HEK293T (cell line): Measurements from ENCODE around the gene BFSP1.

Experiments used
- CTCF ChIA-PET: fragments of 350-600 bp; formaldehyde crosslinking; extraction: SDS; loops from one replicate; lab custom pipeline; 2021; ENCODE audit warnings: antibody characterized with exemption, inconsistent platforms; lab: Yijun Ruan, JAX
- POLR2A ChIA-PET: fragments of 350-600 bp; formaldehyde crosslinking; extraction: SDS; loops from one replicate; lab custom pipeline; 2020; ENCODE audit warnings: antibody characterized with exemption, inconsistent platforms; lab: Yijun Ruan, JAX
- DNase-seq: peaks from one replicate; pipeline ENCODE4 v3.0.0; 2012; ENCODE audit warnings: mixed read lengths; ENCODE audit errors: extremely low spot score
- ARNT ChIP-seq: fragments of 450-650 bp; IDR thresholded peaks from 2 replicates; pipeline ENCODE4 v1.6.1; 2017; ENCODE audit warnings: mild to moderate bottlenecking
- BHLHE40 ChIP-seq: fragments of 450-650 bp; IDR thresholded peaks from 2 replicates; pipeline ENCODE4 v1.6.1; 2016; ENCODE audit warnings: mild to moderate bottlenecking, moderate library complexity, borderline replicate concordance
- CTBP1 ChIP-seq: fragments of 450-650 bp; IDR thresholded peaks from 2 replicates; pipeline ENCODE4 v1.6.1; 2016; ENCODE audit warnings: borderline replicate concordance
- ELF4 ChIP-seq: fragments of 450-650 bp; IDR thresholded peaks from 2 replicates; pipeline ENCODE4 v1.6.1; 2017; ENCODE audit warnings: antibody characterized with exemption
- FOXA1 ChIP-seq: fragments of 450-650 bp; IDR thresholded peaks from 2 replicates; pipeline ENCODE4 v1.6.1; 2016; ENCODE audit warnings: mild to moderate bottlenecking
- FOXK2 ChIP-seq: fragments of 450-650 bp; IDR thresholded peaks from 2 replicates; pipeline ENCODE4 v1.6.1; 2016; ENCODE audit warnings: mild to moderate bottlenecking
- FOXM1 ChIP-seq: fragments of 450-650 bp; IDR thresholded peaks from 2 replicates; pipeline ENCODE4 v1.6.1; 2017; ENCODE audit warnings: mild to moderate bottlenecking, borderline replicate concordance
- HDGF ChIP-seq: fragments of 450-650 bp; IDR thresholded peaks from 2 replicates; pipeline ENCODE4 v1.6.1; 2017; ENCODE audit warnings: antibody characterized with exemption, borderline replicate concordance
- L3MBTL2 ChIP-seq: fragments of 450-650 bp; conservative IDR thresholded peaks from 2 replicates; pipeline ENCODE4 v1.6.1; 2016; ENCODE audit warnings: mild to moderate bottlenecking
- LEF1 ChIP-seq: fragments of 450-650 bp; IDR thresholded peaks from 2 replicates; pipeline ENCODE4 v1.6.1; 2017; ENCODE audit warnings: mild to moderate bottlenecking, borderline replicate concordance
- NFRKB ChIP-seq: fragments of 450-650 bp; IDR thresholded peaks from 2 replicates; pipeline ENCODE4 v1.6.1; 2016; ENCODE audit warnings: mild to moderate bottlenecking, moderate library complexity
- PKNOX1 ChIP-seq: fragments of 450-650 bp; IDR thresholded peaks from 2 replicates; pipeline ENCODE4 v1.6.1; 2016
- SP1 ChIP-seq: fragments of 450-650 bp; IDR thresholded peaks from 2 replicates; pipeline ENCODE4 v1.6.1; 2017
- SUZ12 ChIP-seq: fragments of 450-650 bp; IDR thresholded peaks from 2 replicates; pipeline ENCODE4 v1.6.1; 2016; ENCODE audit warnings: mild to moderate bottlenecking
- TARDBP ChIP-seq: fragments of 450-650 bp; IDR thresholded peaks from 2 replicates; pipeline ENCODE4 v1.6.1; 2016
- ZNF384 ChIP-seq: fragments of 450-650 bp; IDR thresholded peaks from 2 replicates; pipeline ENCODE4 v1.6.1; 2016

BFSP1 gene

GRCh38 chr20:17456279-17456678 is 74.9 kb downstream of the BFSP1 start:
- TF ChIP-seq SUZ12 (no peak), FOXA1 (no peak), PKNOX1 (no peak), ZNF384 (no peak), ARNT (no peak), FOXK2 (no peak), NFRKB (no peak), FOXM1 (no peak), BHLHE40 (no peak)
- ChIA-PET POLR2A (no interaction called here), CTCF (no interaction called here)
- DNase-seq, result no peak

- TF ChIP-seq PKNOX1 (no peak), LEF1 (no peak), FOXM1 (no peak), ELF4 (no peak), ZNF384 (no peak), CTBP1 (no peak)
- POLR2A ChIA-PET, result no interaction called here
- CTCF ChIA-PET, result no interaction called here
- DNase-seq, result no peak
Observed at GRCh38 chr20:17453592-17453991, 77.6 kb downstream of the BFSP1 start.

- CTCF ChIA-PET, result no interaction called here
- POLR2A ChIA-PET, result no interaction called here
- no peak for DNase-seq
- TF ChIP-seq L3MBTL2 (no peak), SUZ12 (no peak), TARDBP (no peak), NFRKB (no peak), FOXA1 (no peak), FOXK2 (no peak), FOXM1 (no peak), ZNF384 (no peak), ELF4 (no peak), BHLHE40 (no peak), LEF1 (no peak), SP1 (no peak), HDGF (no peak), ARNT (no peak)
Observed at GRCh38 chr20:17452441-17452840, 78.7 kb downstream of the BFSP1 start.

GRCh38 chr20:17449031-17449430 is 82.1 kb downstream of the BFSP1 start:
- no peak for TF ChIP-seq FOXK2
- TF ChIP-seq FOXM1, result no peak
- no peak for TF ChIP-seq L3MBTL2
- no peak for TF ChIP-seq HDGF
- TF ChIP-seq CTBP1, result no peak
- TF ChIP-seq NFRKB, result no peak
- TF ChIP-seq ARNT, result no peak
- no peak for TF ChIP-seq ZNF384
- no peak for TF ChIP-seq TARDBP
- TF ChIP-seq LEF1, result no peak
- TF ChIP-seq BHLHE40, result no peak
- TF ChIP-seq FOXA1, result no peak
- TF ChIP-seq ELF4, result no peak
- ChIA-PET POLR2A (no interaction called here), CTCF (no interaction called here)
- DNase-seq, result no peak

- POLR2A ChIA-PET, result no interaction called here
- DNase-seq, result no peak
- CTCF ChIA-PET, result interaction anchor here (0.6 kb wide), 1 partner anchor 649 kb away, joined by 3 read pairs; no protein-coding TSS in a partner anchor
- TF ChIP-seq TARDBP, result no peak
- TF ChIP-seq HDGF, result no peak
- TF ChIP-seq CTBP1, result no peak
- no peak for TF ChIP-seq FOXM1
- TF ChIP-seq SUZ12, result no peak
- TF ChIP-seq ARNT, result no peak
- no peak for TF ChIP-seq FOXA1
Observed at GRCh38 chr20:17448071-17448470, 83.1 kb downstream of the BFSP1 start.

GRCh38 chr20:17446171-17446570 is 85.0 kb downstream of the BFSP1 start:
- DNase-seq, result no peak
- POLR2A ChIA-PET, result no interaction called here
- CTCF ChIA-PET, result no interaction called here
- no peak for TF ChIP-seq LEF1
- no peak for TF ChIP-seq ZNF384
- TF ChIP-seq FOXA1, result no peak
- no peak for TF ChIP-seq ARNT
- TF ChIP-seq ELF4, result no peak
- TF ChIP-seq FOXK2, result no peak
- TF ChIP-seq TARDBP, result no peak
- TF ChIP-seq NFRKB, result no peak
- no peak for TF ChIP-seq FOXM1
- TF ChIP-seq SUZ12, result no peak
- TF ChIP-seq BHLHE40, result no peak
- no peak for TF ChIP-seq PKNOX1
- TF ChIP-seq SP1, result no peak
- TF ChIP-seq CTBP1, result no peak
- TF ChIP-seq HDGF, result no peak
- no peak for TF ChIP-seq L3MBTL2
